ENCODE measurements around the gene ZRSR2.

DNA sequence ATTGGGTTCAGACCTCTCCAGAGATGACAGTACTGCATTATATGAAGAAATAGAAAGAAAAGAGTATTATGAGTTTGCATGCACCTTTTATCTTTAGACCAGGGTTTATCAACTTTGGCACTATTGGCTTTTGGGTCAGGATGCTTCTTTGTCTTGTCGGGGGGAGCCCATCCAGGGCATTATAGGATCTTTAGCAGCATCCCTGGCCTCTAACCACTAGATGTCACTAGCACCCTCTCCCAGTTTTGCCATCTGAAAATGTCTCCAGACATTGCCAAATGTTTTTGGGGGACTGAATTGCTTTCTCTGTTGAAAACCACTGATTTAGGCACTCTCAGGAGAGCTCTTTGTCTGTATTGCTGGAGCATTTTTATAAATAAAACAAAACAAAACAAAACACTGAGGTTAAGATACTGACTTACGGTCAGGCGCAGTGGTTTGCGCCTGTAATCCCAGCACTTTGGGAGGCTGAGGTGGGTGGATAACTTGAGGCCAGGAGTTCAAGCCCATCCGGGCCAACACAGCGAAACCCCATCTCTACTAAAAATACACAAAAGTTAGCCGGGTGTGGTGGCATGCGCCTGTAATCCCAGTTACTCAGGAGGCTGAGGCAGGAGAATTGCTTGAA, 28.6 kb upstream of the ZRSR2 start:
- TF ChIP-seq, protein P1, sequence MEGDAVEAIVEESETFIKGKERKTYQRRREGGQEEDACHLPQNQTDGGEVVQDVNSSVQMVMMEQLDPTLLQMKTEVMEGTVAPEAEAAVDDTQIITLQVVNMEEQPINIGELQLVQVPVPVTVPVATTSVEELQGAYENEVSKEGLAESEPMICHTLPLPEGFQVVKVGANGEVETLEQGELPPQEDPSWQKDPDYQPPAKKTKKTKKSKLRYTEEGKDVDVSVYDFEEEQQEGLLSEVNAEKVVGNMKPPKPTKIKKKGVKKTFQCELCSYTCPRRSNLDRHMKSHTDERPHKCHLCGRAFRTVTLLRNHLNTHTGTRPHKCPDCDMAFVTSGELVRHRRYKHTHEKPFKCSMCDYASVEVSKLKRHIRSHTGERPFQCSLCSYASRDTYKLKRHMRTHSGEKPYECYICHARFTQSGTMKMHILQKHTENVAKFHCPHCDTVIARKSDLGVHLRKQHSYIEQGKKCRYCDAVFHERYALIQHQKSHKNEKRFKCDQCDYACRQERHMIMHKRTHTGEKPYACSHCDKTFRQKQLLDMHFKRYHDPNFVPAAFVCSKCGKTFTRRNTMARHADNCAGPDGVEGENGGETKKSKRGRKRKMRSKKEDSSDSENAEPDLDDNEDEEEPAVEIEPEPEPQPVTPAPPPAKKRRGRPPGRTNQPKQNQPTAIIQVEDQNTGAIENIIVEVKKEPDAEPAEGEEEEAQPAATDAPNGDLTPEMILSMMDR (IDR thresholded peaks at IDR 0.05) = peak; percentile 80
- no peak for TF ChIP-seq POLR2AphosphoS5 (IDR thresholded peaks at IDR 0.05; ENCODE audit: low read depth, low read length)
- TF ChIP-seq, protein P2, sequence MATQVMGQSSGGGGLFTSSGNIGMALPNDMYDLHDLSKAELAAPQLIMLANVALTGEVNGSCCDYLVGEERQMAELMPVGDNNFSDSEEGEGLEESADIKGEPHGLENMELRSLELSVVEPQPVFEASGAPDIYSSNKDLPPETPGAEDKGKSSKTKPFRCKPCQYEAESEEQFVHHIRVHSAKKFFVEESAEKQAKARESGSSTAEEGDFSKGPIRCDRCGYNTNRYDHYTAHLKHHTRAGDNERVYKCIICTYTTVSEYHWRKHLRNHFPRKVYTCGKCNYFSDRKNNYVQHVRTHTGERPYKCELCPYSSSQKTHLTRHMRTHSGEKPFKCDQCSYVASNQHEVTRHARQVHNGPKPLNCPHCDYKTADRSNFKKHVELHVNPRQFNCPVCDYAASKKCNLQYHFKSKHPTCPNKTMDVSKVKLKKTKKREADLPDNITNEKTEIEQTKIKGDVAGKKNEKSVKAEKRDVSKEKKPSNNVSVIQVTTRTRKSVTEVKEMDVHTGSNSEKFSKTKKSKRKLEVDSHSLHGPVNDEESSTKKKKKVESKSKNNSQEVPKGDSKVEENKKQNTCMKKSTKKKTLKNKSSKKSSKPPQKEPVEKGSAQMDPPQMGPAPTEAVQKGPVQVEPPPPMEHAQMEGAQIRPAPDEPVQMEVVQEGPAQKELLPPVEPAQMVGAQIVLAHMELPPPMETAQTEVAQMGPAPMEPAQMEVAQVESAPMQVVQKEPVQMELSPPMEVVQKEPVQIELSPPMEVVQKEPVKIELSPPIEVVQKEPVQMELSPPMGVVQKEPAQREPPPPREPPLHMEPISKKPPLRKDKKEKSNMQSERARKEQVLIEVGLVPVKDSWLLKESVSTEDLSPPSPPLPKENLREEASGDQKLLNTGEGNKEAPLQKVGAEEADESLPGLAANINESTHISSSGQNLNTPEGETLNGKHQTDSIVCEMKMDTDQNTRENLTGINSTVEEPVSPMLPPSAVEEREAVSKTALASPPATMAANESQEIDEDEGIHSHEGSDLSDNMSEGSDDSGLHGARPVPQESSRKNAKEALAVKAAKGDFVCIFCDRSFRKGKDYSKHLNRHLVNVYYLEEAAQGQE (IDR thresholded peaks at IDR 0.05; ENCODE audit: insufficient read depth in 1 of 2, low read depth in 2 of 2, low read length in 1 of 2) = no peak
